Ovary (tissue), 9 donors: Measurements from ENCODE around the gene MAP4. TPM values are rescaled to one million over a fixed set of nuclear protein-coding genes. Genes with fewer than 3 reads are reported as not detected.

Experiments
- DNase-seq, 5 donors: peaks; one replicate each; pipeline ENCODE4 v3.0.0-alpha.2; 2019 to 2020
- H3K27ac ChIP-seq, 2 donors: fragments of 200-600 bp; one replicate each; pipeline versions ENCODE4 v1.5.1 to v1.8.0; 2019 to 2022
- H3K27me3 ChIP-seq: fragments of 200-600 bp; one replicate; pipeline ENCODE4 v1.8.0; 2022
- H3K36me3 ChIP-seq: fragments of 200-600 bp; sonication (generic); one replicate; pipeline ENCODE4 v1.5.1; 2019
- H3K4me1 ChIP-seq: one replicate; pipeline ENCODE4 v1.8.1; 2013; ENCODE audit warnings: mild to moderate bottlenecking, moderate library complexity; ENCODE audit not compliant: insufficient read depth
- H3K4me3 ChIP-seq: fragments of 200-600 bp; sonication (generic); one replicate; pipeline ENCODE4 v1.5.1; 2017
- H3K9me3 ChIP-seq, 2 donors: fragments of 200-600 bp in 1 of 2; sonication (generic) in 1 of 2; one replicate each; pipeline versions ENCODE4 v1.5.1 to v1.8.1; 2013 to 2019; ENCODE audit warnings: mild to moderate bottlenecking in 1 of 2, moderate library complexity in 1 of 2
- CTCF ChIP-seq, 3 donors: fragments of 450-650 bp in 2 of 3; fragments of 200-600 bp in 1 of 3; IDR thresholded peaks; one replicate each; pipeline versions ENCODE4 v1.5.1 to v1.8.0; 2016 to 2022; ENCODE audit warnings: antibody characterized with exemption in 3 of 3, mild to moderate bottlenecking in 1 of 3
- EP300 ChIP-seq: sonication (generic); formaldehyde crosslinking; IDR thresholded peaks from one replicate; pipeline ENCODE4 v1.6.1; 2017; ENCODE audit warnings: antibody characterized with exemption
- POLR2A ChIP-seq: fragments of 450-650 bp; IDR thresholded peaks from one replicate; pipeline ENCODE4 v1.6.1; 2017; ENCODE audit warnings: antibody characterized with exemption, mild to moderate bottlenecking, moderate library complexity
- WGBS, 3 donors: extraction: QIAGEN DNeasy Blood & Tissue Kit in 1 of 3; methylation state at CpG; one replicate each; pipeline versions ENCODE4 v1.1.5 to v1.1.7; 2013 to 2017; 5-methylcytosine and 5-hydroxymethylcytosine counted together
- intact Hi-C, 4 donors: fragments of 100-400 bp; cut with DNase I; formaldehyde crosslinking; loops; one replicate each; pipeline versions ENCODE4 v1.11.0 to v1.15.1; 2022 to 2023
- polyA plus RNA-seq, 2 donors: library from polyadenylated mRNA; stranded (reverse); fragments of 200-250 nt in 1 of 2; fragments of 350-450 nt in 1 of 2; fragmentation: Illumina TruSeq in 1 of 2; extraction: RNeasy Lipid Tissue Mini Kit (QIAGEN cat#74804) in 1 of 2; gene quantifications; one replicate each; pipeline ENCODE4 v1.2.3, GENCODE V29; 2013 to 2014
- total RNA-seq, 7 donors: library from RNA; depleted of rRNA in 2 of 7; stranded (reverse); fragments of >200 nt in 2 of 7; fragmentation: NEBNext Ultra II Directional in 3 of 7; extraction: Animal tissue kit (Norgen Biotek cat#: 25700) in 3 of 7; gene quantifications; one replicate each; pipeline versions ENCODE4 v1.1.0 to v1.2.4, GENCODE V29; 2016 to 2023
- donor health status: DM: no; HTN: no; CAD: no; lungs with moderate emphysema.
- donor health status: DM: no; HTN: no; CAD: no.
- donor health status: Bipolar disorder and iron deficiency.
- donor health status: DM: yes; HTN: yes; CAD: no.
- donor health status: DM: no; HTN: no; CAD: no.
- donor health status: DM: yes; HTN: yes; CAD: no.

Gene MAP4
- total and polyA plus RNA-seq, 9 donors, result 64.9 to 271 (median 196) TPM

GRCh38 chr3:47912006-47912504 lies 104.2 kb downstream of the MAP4 start:
- Histone ChIP-seq H3K4me3 (no peak overlapping the region), H3K36me3 (no peaks in the 10 kb centered on the region), H3K4me1 (peaks cover 3% of the 10 kb centered on the region), H3K27me3 (no peaks in the 10 kb centered on the region), H3K9me3 (no peaks in the 10 kb centered on the region), H3K27ac (no peak overlapping the region)
- intact Hi-C loops, result no loop called here
- 85 to 87% (median 85%) methylated on average over 6 of the region's 6 CpGs for WGBS, 3 donors
- TF ChIP-seq EP300 (no peak), POLR2A (no peak), CTCF (IDR thresholded peaks at IDR 0.05) (no peak)
- no peak for DNase-seq

- no peak overlapping the region for H3K4me3 ChIP-seq
- H3K36me3 ChIP-seq, result no peaks in the 10 kb centered on the region
- no peak overlapping the region for H3K27ac ChIP-seq
- no peaks in the 10 kb centered on the region for H3K4me1 ChIP-seq
- no peaks in the 10 kb centered on the region for H3K27me3 ChIP-seq
- no peak for TF ChIP-seq EP300
- TF ChIP-seq CTCF (IDR thresholded peaks at IDR 0.05), result no peak
- no peak for TF ChIP-seq POLR2A
- DNase-seq, result no peak
- intact Hi-C loops, result no loop called here
- no peaks in the 10 kb centered on the region for H3K9me3 ChIP-seq
- 80 to 88% (median 87%) methylated on average over 4 of the region's 4 CpGs for WGBS, 3 donors
Observed at GRCh38 chr3:47910777-47911440, 105.3 kb downstream of the MAP4 start.

GRCh38 chr3:47910233-47910632 lies 106.0 kb downstream of the MAP4 start:
- Histone ChIP-seq H3K36me3 (no peaks in the 10 kb centered on the region), H3K27ac (no peak overlapping the region), H3K4me1 (no peaks in the 10 kb centered on the region), H3K9me3 (no peaks in the 10 kb centered on the region), H3K27me3 (no peaks in the 10 kb centered on the region), H3K4me3 (no peak overlapping the region)
- WGBS, 3 donors, result 91 to 100% (median 95%) methylated on average over 1 of the region's 1 CpG
- no peak for DNase-seq
- intact Hi-C loops, result no loop called here
- TF ChIP-seq POLR2A (no peak), CTCF (IDR thresholded peaks at IDR 0.05) (no peak), EP300 (no peak)

- intact Hi-C loops, result no loop called here
- Histone ChIP-seq H3K4me3 (no peak overlapping the region), H3K27me3 (no peaks in the 10 kb centered on the region), H3K36me3 (no peaks in the 10 kb centered on the region), H3K4me1 (no peaks in the 10 kb centered on the region), H3K27ac (no peak overlapping the region), H3K9me3 (no peaks in the 10 kb centered on the region)
- TF ChIP-seq CTCF (IDR thresholded peaks at IDR 0.05), result no peak
- no peak for TF ChIP-seq EP300
- TF ChIP-seq POLR2A, result no peak
- 87 to 95% (median 94%) methylated on average over 2 of the region's 2 CpGs for WGBS, 3 donors
- no peak for DNase-seq
Observed at GRCh38 chr3:47909607-47910006, 106.6 kb downstream of the MAP4 start.
